Uterus (tissue), 2 donors: ENCODE results near the gene MTHFS.
"Not testable (repeated sequence)": the region's sequence is repeated elsewhere in the genome, so short reads cannot be mapped to it uniquely, and the experiment has no call there.

Experiments
- POLR2A ChIP-seq, 2 donors: fragments of 450-650 bp; IDR thresholded peaks; one replicate each; pipeline ENCODE4 v1.6.1; 2016; ENCODE audit warnings: antibody characterized with exemption in 2 of 2, mild to moderate bottlenecking in 1 of 2, moderate library complexity in 1 of 2
- TF ChIP-seq, protein P1 (sequence below), 4 experiments: fragments of 200-600 bp in 2 of 4; fragments of 450-650 bp in 2 of 4; sonication (generic) in 2 of 4; IDR thresholded peaks; one replicate each; pipeline ENCODE4 v1.5.1; 2016 to 2019; ENCODE audit warnings: antibody characterized with exemption in 4 of 4, mild to moderate bottlenecking in 2 of 4, moderate library complexity in 1 of 4

- TF ChIP-seq, protein P1, sequence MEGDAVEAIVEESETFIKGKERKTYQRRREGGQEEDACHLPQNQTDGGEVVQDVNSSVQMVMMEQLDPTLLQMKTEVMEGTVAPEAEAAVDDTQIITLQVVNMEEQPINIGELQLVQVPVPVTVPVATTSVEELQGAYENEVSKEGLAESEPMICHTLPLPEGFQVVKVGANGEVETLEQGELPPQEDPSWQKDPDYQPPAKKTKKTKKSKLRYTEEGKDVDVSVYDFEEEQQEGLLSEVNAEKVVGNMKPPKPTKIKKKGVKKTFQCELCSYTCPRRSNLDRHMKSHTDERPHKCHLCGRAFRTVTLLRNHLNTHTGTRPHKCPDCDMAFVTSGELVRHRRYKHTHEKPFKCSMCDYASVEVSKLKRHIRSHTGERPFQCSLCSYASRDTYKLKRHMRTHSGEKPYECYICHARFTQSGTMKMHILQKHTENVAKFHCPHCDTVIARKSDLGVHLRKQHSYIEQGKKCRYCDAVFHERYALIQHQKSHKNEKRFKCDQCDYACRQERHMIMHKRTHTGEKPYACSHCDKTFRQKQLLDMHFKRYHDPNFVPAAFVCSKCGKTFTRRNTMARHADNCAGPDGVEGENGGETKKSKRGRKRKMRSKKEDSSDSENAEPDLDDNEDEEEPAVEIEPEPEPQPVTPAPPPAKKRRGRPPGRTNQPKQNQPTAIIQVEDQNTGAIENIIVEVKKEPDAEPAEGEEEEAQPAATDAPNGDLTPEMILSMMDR (IDR thresholded peaks at IDR 0.05) = not testable (repeated sequence)
- TF ChIP-seq POLR2A (IDR thresholded peaks at IDR 0.05) = not testable (repeated sequence)
Observed at GRCh38 chr15:79915776-79916501, 19.1 kb upstream of the MTHFS start.
